Testis (tissue), 2 donors: ENCODE data around the gene TMEM164.

Experiments used
- POLR2A ChIP-seq: fragments of 450-650 bp; IDR thresholded peaks from one replicate; pipeline ENCODE4 v1.6.1; 2017; ENCODE audit warnings: antibody characterized with exemption, mild to moderate bottlenecking, moderate library complexity
- TF ChIP-seq, protein P1 (sequence below), 3 experiments: fragments of 450-650 bp in 2 of 3; fragments of 200-600 bp in 1 of 3; sonication (generic) in 1 of 3; IDR thresholded peaks; one replicate each; pipeline ENCODE4 v1.5.1; 2016 to 2019; ENCODE audit warnings: antibody characterized with exemption in 3 of 3, mild to moderate bottlenecking in 2 of 3, moderate library complexity in 1 of 3

DNA sequence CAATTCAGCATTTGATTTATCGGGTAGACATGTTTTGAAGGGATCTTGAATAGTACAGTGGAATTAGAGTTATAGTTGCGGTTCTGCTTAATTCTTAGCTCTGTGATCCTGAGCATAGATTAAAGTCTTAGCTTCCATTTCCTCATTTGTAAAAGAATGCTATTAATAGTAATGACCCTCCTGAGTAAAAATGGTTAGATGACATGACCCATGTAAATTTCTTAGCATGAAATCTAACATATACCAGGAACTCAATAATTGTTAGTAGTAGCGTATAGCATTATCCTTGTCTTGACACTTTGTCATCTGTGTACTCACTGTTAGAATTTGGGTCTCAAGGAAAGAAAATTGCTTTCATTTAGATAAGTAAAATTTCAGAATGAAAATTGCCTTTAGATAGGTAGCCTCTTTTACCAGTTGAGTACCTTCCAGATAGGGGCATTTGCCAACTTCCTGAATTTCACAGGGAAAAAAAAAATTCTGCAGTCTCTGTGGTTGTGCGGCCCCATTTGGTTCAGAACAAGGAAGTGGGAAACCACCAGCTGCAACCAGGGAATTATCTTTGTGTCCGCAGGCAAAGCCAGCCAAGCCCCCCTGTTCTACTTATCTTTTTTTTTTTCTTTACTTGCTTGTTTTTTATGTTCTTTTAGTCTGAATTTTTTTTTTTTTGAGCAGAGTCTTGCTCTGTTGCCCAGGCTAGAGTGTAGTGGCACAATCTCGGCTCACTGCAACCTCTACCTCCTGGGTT, 86.9 kb downstream of the TMEM164 start:
- TF ChIP-seq POLR2A, result no peak
- TF ChIP-seq, protein P1, sequence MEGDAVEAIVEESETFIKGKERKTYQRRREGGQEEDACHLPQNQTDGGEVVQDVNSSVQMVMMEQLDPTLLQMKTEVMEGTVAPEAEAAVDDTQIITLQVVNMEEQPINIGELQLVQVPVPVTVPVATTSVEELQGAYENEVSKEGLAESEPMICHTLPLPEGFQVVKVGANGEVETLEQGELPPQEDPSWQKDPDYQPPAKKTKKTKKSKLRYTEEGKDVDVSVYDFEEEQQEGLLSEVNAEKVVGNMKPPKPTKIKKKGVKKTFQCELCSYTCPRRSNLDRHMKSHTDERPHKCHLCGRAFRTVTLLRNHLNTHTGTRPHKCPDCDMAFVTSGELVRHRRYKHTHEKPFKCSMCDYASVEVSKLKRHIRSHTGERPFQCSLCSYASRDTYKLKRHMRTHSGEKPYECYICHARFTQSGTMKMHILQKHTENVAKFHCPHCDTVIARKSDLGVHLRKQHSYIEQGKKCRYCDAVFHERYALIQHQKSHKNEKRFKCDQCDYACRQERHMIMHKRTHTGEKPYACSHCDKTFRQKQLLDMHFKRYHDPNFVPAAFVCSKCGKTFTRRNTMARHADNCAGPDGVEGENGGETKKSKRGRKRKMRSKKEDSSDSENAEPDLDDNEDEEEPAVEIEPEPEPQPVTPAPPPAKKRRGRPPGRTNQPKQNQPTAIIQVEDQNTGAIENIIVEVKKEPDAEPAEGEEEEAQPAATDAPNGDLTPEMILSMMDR (IDR thresholded peaks at IDR 0.05), result no peak
